Colonic mucosa (tissue), 4 donors: Measurements from ENCODE around the gene PLCL2. TPM values are rescaled to one million over a fixed set of nuclear protein-coding genes. Genes with fewer than 3 reads are reported as not detected.

Experiments used
- DNase-seq: peaks from one replicate; pipeline ENCODE4 v3.0.0-alpha.2; 2020
- H3K27ac ChIP-seq: fragments of 200-600 bp; one replicate; pipeline ENCODE4 v1.8.0; 2021
- H3K27me3 ChIP-seq: fragments of 200-600 bp; one replicate; pipeline ENCODE4 v1.8.0; 2021
- H3K36me3 ChIP-seq: fragments of 200-600 bp; one replicate; pipeline ENCODE4 v1.8.0; 2021
- H3K4me1 ChIP-seq: fragments of 200-600 bp; one replicate; pipeline ENCODE4 v1.8.0; 2021; ENCODE audit warnings: mild to moderate bottlenecking
- H3K4me3 ChIP-seq: fragments of 200-600 bp; one replicate; pipeline ENCODE4 v1.8.0; 2021
- H3K9ac ChIP-seq, 2 donors: one replicate each; pipeline ENCODE4 v1.7.0; 2013; ENCODE audit warnings: control low read depth in 2 of 2, low read depth in 2 of 2, low read length in 2 of 2
- H3K9me3 ChIP-seq: fragments of 200-600 bp; one replicate; pipeline ENCODE4 v1.8.0; 2021
- intact Hi-C: fragments of 100-400 bp; cut with DNase I; formaldehyde crosslinking; loops from one replicate; pipeline ENCODE4 v1.14.1; 2022
- total RNA-seq, 2 donors: library from RNA; stranded (reverse); fragmentation: NEBNext Ultra II Directional in 1 of 2; extraction: Animal tissue kit (Norgen Biotek cat#: 25700) in 1 of 2; gene quantifications; one replicate each; pipeline ENCODE4 v1.2.1, GENCODE V29; 2021
- TF ChIP-seq, protein P1 (sequence below): fragments of 200-600 bp; IDR thresholded peaks from one replicate; pipeline ENCODE4 v1.8.0; 2022; ENCODE audit warnings: antibody characterized with exemption, mild to moderate bottlenecking
- donor health status: healthy.
- donor health status: DM: no; HTN: no; CAD: no.
- donor health status: DM: no; HTN: no; CAD: no.

PLCL2 gene
- total RNA-seq, 2 donors from 2014 or later = 12.3 to 15.0 TPM

DNA sequence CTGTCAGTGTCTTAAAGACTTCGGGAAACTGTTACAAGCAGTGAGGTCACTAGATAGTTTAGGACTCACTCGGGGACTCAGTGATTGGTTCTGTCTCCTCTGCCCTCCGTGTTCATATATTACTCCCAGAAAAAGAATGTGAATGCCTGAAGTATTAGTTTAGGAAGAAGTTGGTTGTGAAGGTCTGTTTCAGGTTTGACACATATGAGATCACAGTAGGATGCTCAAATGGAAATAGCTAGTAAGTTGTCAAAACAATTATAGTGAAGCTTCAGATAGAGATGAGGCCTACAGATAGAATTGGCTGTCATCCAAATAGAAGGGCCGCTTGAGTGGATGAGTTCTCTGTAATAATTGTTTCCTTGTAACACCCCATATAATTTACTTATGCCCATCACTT, 172.6 kb downstream of the PLCL2 start:
- intact Hi-C loops = no loop called here
- Histone ChIP-seq H3K9ac (no peak overlapping the region), H3K27me3 (no peaks in the 10 kb centered on the region), H3K27ac (no peak overlapping the region), H3K36me3 (no peaks in the 10 kb centered on the region), H3K4me1 (no peaks in the 10 kb centered on the region), H3K4me3 (no peak overlapping the region), H3K9me3 (no peaks in the 10 kb centered on the region)
- no peak for DNase-seq
- TF ChIP-seq, protein P1, sequence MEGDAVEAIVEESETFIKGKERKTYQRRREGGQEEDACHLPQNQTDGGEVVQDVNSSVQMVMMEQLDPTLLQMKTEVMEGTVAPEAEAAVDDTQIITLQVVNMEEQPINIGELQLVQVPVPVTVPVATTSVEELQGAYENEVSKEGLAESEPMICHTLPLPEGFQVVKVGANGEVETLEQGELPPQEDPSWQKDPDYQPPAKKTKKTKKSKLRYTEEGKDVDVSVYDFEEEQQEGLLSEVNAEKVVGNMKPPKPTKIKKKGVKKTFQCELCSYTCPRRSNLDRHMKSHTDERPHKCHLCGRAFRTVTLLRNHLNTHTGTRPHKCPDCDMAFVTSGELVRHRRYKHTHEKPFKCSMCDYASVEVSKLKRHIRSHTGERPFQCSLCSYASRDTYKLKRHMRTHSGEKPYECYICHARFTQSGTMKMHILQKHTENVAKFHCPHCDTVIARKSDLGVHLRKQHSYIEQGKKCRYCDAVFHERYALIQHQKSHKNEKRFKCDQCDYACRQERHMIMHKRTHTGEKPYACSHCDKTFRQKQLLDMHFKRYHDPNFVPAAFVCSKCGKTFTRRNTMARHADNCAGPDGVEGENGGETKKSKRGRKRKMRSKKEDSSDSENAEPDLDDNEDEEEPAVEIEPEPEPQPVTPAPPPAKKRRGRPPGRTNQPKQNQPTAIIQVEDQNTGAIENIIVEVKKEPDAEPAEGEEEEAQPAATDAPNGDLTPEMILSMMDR = no peak

DNA sequence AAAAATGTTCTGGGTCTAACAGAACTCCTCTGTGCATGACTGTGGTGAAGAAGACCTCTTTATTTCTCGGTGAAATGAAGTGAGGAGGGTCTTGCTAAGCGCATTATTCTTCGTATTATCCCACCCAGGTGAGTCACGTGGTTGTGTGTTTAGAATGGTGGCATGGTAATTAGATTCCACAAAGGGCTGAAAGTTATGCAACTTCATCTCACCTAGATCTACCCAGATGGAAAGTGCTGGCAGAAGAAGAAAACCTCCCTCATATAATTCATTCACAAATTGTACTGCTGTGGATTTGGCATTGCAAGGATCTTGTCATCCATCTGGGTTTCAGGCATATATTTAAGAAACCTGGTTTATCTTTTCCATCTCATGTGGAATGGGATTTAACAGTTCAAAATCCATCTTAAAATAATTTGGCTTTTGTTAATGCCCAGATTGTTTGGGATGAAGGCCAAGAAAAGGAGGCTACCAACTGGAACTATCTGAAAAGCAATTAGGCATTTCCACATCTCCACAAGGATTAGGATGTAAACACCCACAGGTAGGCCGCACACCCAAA, 175.3 kb downstream of the PLCL2 start:
- H3K4me1 ChIP-seq = no peaks in the 10 kb centered on the region
- intact Hi-C loops = no loop called here
- DNase-seq = no peak

DNA sequence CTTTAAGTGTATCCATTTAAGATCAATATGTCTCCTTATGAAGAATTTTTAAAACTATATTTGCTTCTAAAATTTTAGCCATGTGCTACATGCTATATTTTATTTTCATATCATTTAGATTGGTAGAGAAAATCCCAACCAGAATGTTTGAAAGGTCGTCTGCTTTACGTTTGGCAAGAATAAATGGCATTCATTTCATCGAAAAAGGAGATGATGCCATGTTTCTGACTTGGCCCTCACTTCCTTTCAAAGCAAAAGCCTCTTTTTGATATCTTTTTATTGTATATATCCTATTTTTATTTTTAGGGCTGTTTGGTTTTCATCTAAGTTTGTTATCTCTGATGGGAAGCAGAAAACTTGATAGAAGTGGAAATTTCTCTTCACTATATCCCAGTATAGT, 176.2 kb downstream of the PLCL2 start:
- TF ChIP-seq, protein P1 = no peak
- no peaks in the 10 kb centered on the region for H3K9me3 ChIP-seq
- no peaks in the 10 kb centered on the region for H3K27me3 ChIP-seq
- H3K4me1 ChIP-seq = no peaks in the 10 kb centered on the region
- no peak overlapping the region for H3K27ac ChIP-seq
- H3K4me3 ChIP-seq = no peak overlapping the region
- no peak overlapping the region for H3K9ac ChIP-seq
- no peak for DNase-seq
- intact Hi-C loops = no loop called here
- no peaks in the 10 kb centered on the region for H3K36me3 ChIP-seq

More for the DNA sequence above, 175.3 kb downstream of the PLCL2 start:
- Histone ChIP-seq H3K27me3 (no peaks in the 10 kb centered on the region), H3K9me3 (no peaks in the 10 kb centered on the region), H3K27ac (no peak overlapping the region), H3K4me3 (no peak overlapping the region), H3K9ac (no peak overlapping the region), H3K36me3 (no peaks in the 10 kb centered on the region)
- TF ChIP-seq, protein P1 = no peak

DNA sequence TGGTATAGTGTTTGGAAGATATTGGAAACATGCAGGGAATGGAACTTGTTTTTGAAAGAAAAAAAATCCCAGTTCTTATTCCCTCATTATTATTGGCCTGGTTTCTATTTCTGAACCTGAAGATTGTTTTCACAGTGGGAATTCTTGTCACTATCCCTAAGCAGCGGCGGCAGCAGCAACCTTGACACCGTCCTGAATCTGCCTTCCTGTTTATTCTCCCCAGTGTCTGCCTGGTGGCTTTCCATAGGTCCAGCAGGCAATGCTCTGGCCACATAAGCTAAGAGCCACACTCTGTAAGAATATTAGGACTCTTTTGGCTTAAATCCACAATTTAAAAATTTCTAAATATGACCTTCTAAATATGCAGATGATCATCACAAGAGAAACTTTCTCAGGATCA, 178.0 kb downstream of the PLCL2 start:
- H3K27me3 ChIP-seq = no peaks in the 10 kb centered on the region
- TF ChIP-seq, protein P1 = no peak
- H3K4me3 ChIP-seq = no peak overlapping the region
- no peak overlapping the region for H3K9ac ChIP-seq
- no peak overlapping the region for H3K27ac ChIP-seq
- intact Hi-C loops = no loop called here
- H3K9me3 ChIP-seq = no peaks in the 10 kb centered on the region
- no peaks in the 10 kb centered on the region for H3K36me3 ChIP-seq
- H3K4me1 ChIP-seq = no peaks in the 10 kb centered on the region
- no peak for DNase-seq

DNA sequence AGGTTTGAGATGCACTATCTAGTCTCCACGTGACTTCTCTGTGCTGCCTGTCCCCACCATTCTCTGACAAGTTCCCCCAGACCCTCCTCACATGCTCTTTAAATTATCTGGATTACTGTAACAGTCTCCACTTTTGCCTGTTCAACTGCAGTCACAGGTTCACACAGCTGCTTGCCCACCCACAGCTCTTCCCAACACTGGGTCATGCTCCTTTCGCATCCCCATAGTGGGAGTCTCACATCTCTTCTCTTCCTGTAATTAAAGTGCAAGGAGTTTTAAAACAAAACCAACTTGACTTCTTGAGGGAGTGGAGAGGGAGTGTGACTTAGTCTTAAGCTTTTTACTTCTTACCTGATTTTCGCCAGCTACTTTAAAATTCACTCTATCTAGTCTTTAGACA, 178.8 kb downstream of the PLCL2 start:
- intact Hi-C loops = no loop called here

More for the DNA sequence above, 178.8 kb downstream of the PLCL2 start:
- Histone ChIP-seq H3K36me3 (no peaks in the 10 kb centered on the region), H3K27ac (no peak overlapping the region), H3K27me3 (no peaks in the 10 kb centered on the region), H3K4me1 (no peaks in the 10 kb centered on the region), H3K4me3 (no peak overlapping the region), H3K9ac (no peak overlapping the region), H3K9me3 (no peaks in the 10 kb centered on the region)
- TF ChIP-seq, protein P1 = no peak
- DNase-seq = no peak
